Calu3 (cell line): ENCODE data around the gene ZDHHC11B. TPM values are rescaled to one million over a fixed set of nuclear protein-coding genes. Genes with fewer than 3 reads are reported as not detected.
"Not testable (repeated sequence)": the region's sequence is repeated elsewhere in the genome, so short reads cannot be mapped to it uniquely, and the experiment has no call there.

ENCODE experiments used
- BruUV-seq: library from RNA; stranded (reverse); fragments of 400-500 nt; replicated peaks from 2 replicates; lab custom pipeline; 2021; lab: Mats Ljungman, UMichigan
- CTCF ChIA-PET: fragments of 300-600 bp; sonication (Branson Sonifier 250); formaldehyde crosslinking; loops from one replicate; lab custom pipeline; 2022; ENCODE audit warnings: antibody characterized with exemption; lab: Charles Lee
- DNase-seq: peaks from one replicate; pipeline ENCODE4 v3.0.0; 2022
- H3K27ac Mint-ChIP-seq: one replicate; pipeline ENCODE4 v1.8.0; 2022; ENCODE audit warnings: mixed read lengths; ENCODE audit not compliant: unreplicated experiment
- H3K27me3 Mint-ChIP-seq: one replicate; pipeline ENCODE4 v1.8.0; 2022; ENCODE audit warnings: mixed read lengths; ENCODE audit not compliant: unreplicated experiment
- H3K36me3 Mint-ChIP-seq: one replicate; pipeline ENCODE4 v1.8.0; 2022; ENCODE audit warnings: mild to moderate bottlenecking, moderate library complexity, mixed read lengths; ENCODE audit not compliant: insufficient read depth, unreplicated experiment
- H3K4me1 Mint-ChIP-seq: one replicate; pipeline ENCODE4 v1.8.0; 2022; ENCODE audit warnings: mild to moderate bottlenecking, low read depth, mixed read lengths; ENCODE audit not compliant: unreplicated experiment
- H3K4me3 Mint-ChIP-seq: one replicate; pipeline ENCODE4 v1.8.0; 2022; ENCODE audit warnings: mild to moderate bottlenecking, low read depth, moderate library complexity, mixed read lengths; ENCODE audit not compliant: unreplicated experiment
- H3K9me3 Mint-ChIP-seq: one replicate; pipeline ENCODE4 v1.8.0; 2022; ENCODE audit warnings: low read depth, mixed read lengths; ENCODE audit not compliant: unreplicated experiment
- intact Hi-C: fragments of 100-400 bp; cut with micrococcal nuclease; formaldehyde crosslinking; loops from one replicate; pipeline ENCODE4 v1.10.0; 2022; ENCODE audit not compliant: unreplicated experiment
- total RNA-seq: library from RNA; stranded (reverse); gene quantifications from 2 replicates; pipeline ENCODE4 v1.2.3, GENCODE V29; 2022

ZDHHC11B gene
- total RNA-seq, 1 experiment from 2014 or later, result 3.0 TPM

GRCh38 chr5:785181-785705 lies 714 bp upstream of the ZDHHC11B start:
- H3K36me3 Mint-ChIP-seq, intact Hi-C loops, BruUV-seq, H3K4me1 Mint-ChIP-seq, CTCF ChIA-PET, H3K27me3 Mint-ChIP-seq, H3K27ac Mint-ChIP-seq: not testable (repeated sequence)
- Mint-ChIP-seq H3K4me3 (peak overlapping the region; percentile 72), H3K9me3 (peaks cover 12% of the 10 kb centered on the region)
- peak; percentile 26 for DNase-seq

GRCh38 chr5:783881-784427 lies 575 bp downstream of the ZDHHC11B start:
- H3K27me3 Mint-ChIP-seq, BruUV-seq, intact Hi-C loops, H3K4me1 Mint-ChIP-seq, H3K27ac Mint-ChIP-seq, H3K36me3 Mint-ChIP-seq, H3K9me3 Mint-ChIP-seq, CTCF ChIA-PET: not testable (repeated sequence)
- peak overlapping the region; percentile 72 for H3K4me3 Mint-ChIP-seq
- DNase-seq, result peak; percentile 34

- CTCF ChIA-PET, H3K4me1 Mint-ChIP-seq, BruUV-seq, intact Hi-C loops, H3K9me3 Mint-ChIP-seq, H3K27ac Mint-ChIP-seq, H3K36me3 Mint-ChIP-seq, DNase-seq, H3K27me3 Mint-ChIP-seq: not testable (repeated sequence)
- peak overlapping the region; percentile 72 for H3K4me3 Mint-ChIP-seq
Measured at GRCh38 chr5:783049-783802, 1.3 kb downstream of the ZDHHC11B start.

GRCh38 chr5:782356-782755 lies 2.2 kb downstream of the ZDHHC11B start:
- BruUV-seq, CTCF ChIA-PET, H3K36me3 Mint-ChIP-seq, H3K4me1 Mint-ChIP-seq, intact Hi-C loops, H3K4me3 Mint-ChIP-seq, DNase-seq, H3K27ac Mint-ChIP-seq, H3K9me3 Mint-ChIP-seq: not testable (repeated sequence)
- peaks cover 12% of the 10 kb centered on the region for H3K27me3 Mint-ChIP-seq

- CTCF ChIA-PET, H3K36me3 Mint-ChIP-seq, DNase-seq, H3K27ac Mint-ChIP-seq, H3K9me3 Mint-ChIP-seq, BruUV-seq, intact Hi-C loops, H3K4me1 Mint-ChIP-seq, H3K4me3 Mint-ChIP-seq: not testable (repeated sequence)
- peaks cover 12% of the 10 kb centered on the region for H3K27me3 Mint-ChIP-seq
Measured at GRCh38 chr5:780571-780970, 4.0 kb downstream of the ZDHHC11B start.

- CTCF ChIA-PET, H3K9me3 Mint-ChIP-seq, DNase-seq, H3K27ac Mint-ChIP-seq, BruUV-seq, H3K36me3 Mint-ChIP-seq, H3K4me3 Mint-ChIP-seq, H3K4me1 Mint-ChIP-seq: not testable (repeated sequence)
- intact Hi-C loops, result loop anchor here (5.0 kb wide), 1 partner anchor 97 kb away; no protein-coding TSS in a partner anchor
- peaks cover 12% of the 10 kb centered on the region for H3K27me3 Mint-ChIP-seq
Measured at GRCh38 chr5:778967-779366, 5.6 kb downstream of the ZDHHC11B start.

- H3K36me3 Mint-ChIP-seq, H3K4me1 Mint-ChIP-seq, CTCF ChIA-PET, H3K27ac Mint-ChIP-seq, H3K4me3 Mint-ChIP-seq, H3K9me3 Mint-ChIP-seq, DNase-seq, BruUV-seq: not testable (repeated sequence)
- intact Hi-C loops, result loop anchor here (5.0 kb wide), 1 partner anchor 96 kb away; no protein-coding TSS in a partner anchor
- H3K27me3 Mint-ChIP-seq, result peaks cover 12% of the 10 kb centered on the region
Measured at GRCh38 chr5:778421-778820, 6.1 kb downstream of the ZDHHC11B start.
